NCI-H446 treated with DMSO at 0.1 percent for 48 hours (cell line): Measurements from ENCODE around the gene ARID1B.

ENCODE experiments used
- DNase-seq: peaks from one replicate; lab custom pipeline; 2025; lab: John Stamatoyannopoulos, UW

The ARID1B gene

GRCh38 chr6:157099912-157100593 is 322.9 kb downstream of the ARID1B start:
- no peak for DNase-seq

DNA sequence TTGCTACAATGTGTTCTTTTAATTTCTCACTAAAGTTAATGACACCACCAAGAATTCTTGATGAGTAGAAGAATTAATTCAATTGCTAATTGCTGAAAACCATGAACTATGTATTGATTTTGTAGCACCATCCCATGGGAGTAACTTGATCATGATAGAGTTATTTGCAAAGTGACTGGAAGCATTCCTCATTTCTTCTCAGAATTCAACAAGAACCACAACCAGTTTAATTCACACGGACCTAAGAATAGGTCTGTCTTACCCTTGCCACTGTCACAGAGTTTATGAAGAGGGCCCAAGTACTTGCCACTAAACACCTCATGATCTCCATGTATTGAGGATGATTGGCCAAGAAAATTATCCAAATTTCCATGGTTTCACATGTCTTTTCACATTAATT is 324.0 kb downstream of the ARID1B start:
- DNase-seq = no peak

DNA sequence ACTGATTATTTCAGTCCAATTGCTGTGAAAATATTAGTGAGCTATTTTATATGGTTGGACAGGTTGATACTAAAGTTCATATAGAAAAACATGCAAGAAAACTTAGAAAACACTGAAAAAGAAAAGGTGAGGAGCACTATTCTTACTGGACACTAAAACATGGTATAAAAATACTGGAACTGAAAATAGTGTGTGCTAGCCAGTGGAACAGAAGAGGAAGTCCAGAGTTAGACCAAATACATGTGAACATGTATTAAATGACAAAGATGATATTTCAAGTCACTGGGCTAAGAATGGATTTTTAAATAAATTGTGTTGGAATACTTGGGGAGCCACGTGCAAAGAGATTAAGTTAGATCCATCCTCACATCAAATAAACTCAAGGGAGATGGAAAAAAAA is 327.6 kb downstream of the ARID1B start:
- DNase-seq = no peak

DNA sequence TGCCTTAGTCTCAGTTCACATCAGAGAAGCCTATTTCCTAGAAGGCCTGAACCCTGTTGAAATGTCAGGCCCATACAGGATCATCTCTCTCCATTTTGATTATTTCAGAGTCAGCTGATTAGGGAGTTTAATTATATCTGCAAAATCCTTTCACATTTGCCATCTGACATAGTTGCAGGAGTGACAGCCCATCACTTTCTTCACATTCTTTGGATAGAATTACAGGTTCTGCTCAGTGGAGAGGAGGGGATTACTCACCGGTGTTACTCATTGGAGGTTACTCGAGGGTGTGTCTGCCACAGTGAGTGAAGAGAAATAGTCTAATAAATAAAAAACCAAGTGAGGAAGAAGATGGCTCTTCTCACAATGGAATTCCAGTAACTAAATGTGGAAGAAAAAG is 329.3 kb downstream of the ARID1B start:
- DNase-seq = no peak

DNA sequence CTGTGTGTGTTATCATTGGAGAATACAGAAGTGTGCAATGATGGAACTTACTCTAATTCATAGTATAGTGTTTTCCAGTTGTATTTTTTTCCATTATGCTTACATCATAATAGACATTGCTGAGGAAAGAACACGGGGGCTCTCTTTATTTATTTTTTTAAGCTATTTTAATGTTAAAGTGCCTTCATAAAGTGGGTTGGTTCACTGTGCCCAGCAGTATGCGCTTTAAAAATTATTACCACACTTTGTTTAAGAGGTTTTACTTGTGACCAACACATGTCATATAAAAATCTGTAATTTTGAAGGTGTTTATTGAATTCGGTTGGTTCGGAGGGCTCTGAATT is 330.4 kb downstream of the ARID1B start:
- no peak for DNase-seq

DNA sequence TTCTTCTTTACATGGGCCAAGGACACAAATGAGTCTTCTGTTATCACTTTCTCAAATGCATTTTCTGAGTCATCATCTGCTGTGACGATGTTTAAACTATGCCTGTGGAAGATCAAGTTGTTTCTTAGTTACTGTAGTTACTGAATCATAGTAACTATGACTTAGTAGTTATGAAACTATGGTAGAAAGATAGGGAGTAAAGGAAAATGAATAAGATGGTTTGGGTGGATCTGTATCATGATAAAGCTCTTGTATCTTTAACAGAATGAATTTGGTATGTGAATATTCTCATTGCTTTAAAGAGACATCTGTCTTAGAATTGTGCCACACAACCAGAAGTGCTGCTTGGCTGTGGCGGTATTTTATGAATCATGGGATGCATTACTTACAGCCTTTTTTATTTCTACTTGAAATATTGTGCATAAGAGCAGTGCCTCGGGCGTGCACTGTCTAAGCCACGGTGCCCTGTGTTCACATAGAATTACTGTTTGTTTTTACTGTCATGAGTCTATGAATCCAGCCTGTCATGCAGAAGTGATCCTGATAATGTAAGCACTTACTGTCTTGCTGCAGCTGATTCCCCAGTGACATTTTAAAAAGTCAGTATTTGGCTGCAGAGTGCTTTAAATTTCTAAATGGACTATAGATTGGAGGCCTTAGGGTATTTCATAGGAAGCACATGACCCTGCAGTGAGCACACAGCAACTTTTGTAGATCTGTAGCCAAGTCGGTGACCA is 330.9 kb downstream of the ARID1B start:
- DNase-seq = no peak

- no peak for DNase-seq
Measured at GRCh38 chr6:157108923-157109322, 331.7 kb downstream of the ARID1B start.

DNA sequence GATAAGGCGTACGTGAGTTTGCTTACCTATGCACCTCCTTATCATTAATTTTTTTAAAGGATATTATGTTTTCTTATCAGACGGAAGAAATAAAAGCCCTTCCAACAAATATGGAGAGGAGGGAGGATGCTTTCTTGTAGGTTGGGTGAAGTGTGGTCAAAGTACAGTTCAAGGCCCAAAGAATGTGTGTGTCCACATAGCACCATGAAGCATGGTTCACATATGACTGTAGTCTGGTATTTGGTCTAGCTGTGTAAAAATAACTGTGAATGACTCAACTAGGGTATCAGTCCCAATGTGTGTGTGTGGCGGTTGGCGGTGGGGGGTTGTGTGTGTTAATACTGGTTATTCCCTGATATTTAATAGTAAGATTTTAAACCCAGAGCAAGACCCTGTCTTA is 333.4 kb downstream of the ARID1B start:
- no peak for DNase-seq

- DNase-seq = no peak
Measured at GRCh38 chr6:157113389-157113788, 336.2 kb downstream of the ARID1B start.

GRCh38 chr6:157116426-157116825 is 339.2 kb downstream of the ARID1B start:
- no peak for DNase-seq

GRCh38 chr6:157117431-157118095 is 340.4 kb downstream of the ARID1B start:
- no peak for DNase-seq

DNA sequence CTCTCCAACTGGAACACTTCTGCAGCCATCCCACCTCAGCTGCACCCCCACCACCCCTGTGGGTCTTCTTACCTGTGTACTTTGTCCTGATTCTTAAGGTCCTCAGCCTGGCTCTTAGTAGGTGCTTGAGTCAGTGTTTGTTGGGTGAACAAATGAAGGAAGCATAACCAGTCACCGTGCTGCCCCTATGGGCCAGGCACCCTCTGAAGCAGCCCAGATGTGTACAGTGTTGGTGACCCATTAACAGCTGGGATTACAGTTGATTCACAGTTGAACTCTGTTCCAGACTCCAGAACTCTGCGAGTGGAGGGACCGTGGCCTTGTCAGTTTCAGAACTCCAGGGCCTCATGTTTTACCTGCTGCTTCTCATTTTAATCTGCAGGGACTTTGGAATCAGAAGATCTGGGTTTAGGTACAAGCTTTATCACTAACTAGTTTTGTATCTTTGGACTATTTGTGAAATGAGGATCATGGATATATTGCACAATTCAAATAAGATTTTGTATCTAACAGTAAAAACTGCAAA is 342.4 kb downstream of the ARID1B start:
- DNase-seq = no peak

- DNase-seq = peak; percentile 37
Measured at GRCh38 chr6:157120534-157121232, 343.5 kb downstream of the ARID1B start.

- no peak for DNase-seq
Measured at GRCh38 chr6:157121897-157122296, 344.7 kb downstream of the ARID1B start.

- peak; percentile 18 for DNase-seq
Measured at GRCh38 chr6:157123234-157123633, 346.1 kb downstream of the ARID1B start.

GRCh38 chr6:157124485-157125254 is 347.5 kb downstream of the ARID1B start:
- DNase-seq = no peak

GRCh38 chr6:157125531-157125930 is 348.4 kb downstream of the ARID1B start:
- DNase-seq = no peak

- DNase-seq = no peak
Measured at GRCh38 chr6:157126183-157127098, 349.3 kb downstream of the ARID1B start.

DNA sequence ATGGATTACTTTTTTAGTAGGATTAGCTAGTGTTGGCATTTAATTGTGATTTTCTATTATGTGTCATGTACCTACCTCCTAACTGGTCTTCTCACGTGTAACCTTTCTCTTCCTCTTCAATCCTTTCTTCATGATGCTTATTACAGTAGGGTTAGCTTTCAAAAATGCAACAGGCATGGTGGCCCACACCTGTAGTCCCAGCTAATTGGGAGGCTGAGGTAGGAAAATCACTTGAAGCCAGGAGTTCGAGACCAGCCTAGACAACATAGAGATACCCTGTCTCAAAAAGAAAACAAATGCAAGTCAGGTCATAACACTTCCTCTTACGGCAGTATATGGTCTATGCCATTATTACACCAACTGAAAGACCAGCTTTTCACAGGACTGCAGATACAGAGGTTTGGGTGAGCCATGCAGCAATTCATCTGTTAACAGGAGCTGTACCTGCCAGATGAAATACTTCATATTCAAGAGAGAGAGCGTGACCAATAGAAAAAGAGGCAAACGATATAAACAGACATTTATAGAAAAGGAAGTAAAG is 351.1 kb downstream of the ARID1B start:
- no peak for DNase-seq

GRCh38 chr6:157131250-157131649 is 354.1 kb downstream of the ARID1B start:
- no peak for DNase-seq
